A673 (cell line): ENCODE data around the gene IFITM5. TPM values are rescaled to one million over a fixed set of nuclear protein-coding genes. Genes with fewer than 3 reads are reported as not detected.

ENCODE experiments used
- BruUV-seq: library from RNA; stranded (reverse); fragments of 400-500 nt; replicated peaks from 2 replicates; lab custom pipeline; 2021; lab: Mats Ljungman, UMichigan
- CTCF ChIA-PET: fragments of 300-600 bp; sonication (Branson Sonifier 250); formaldehyde crosslinking; loops from one replicate; lab custom pipeline; 2022; ENCODE audit warnings: antibody characterized with exemption; lab: Charles Lee
- POLR2A ChIA-PET: fragments of 300-600 bp; sonication (Branson Sonifier 250); formaldehyde crosslinking; loops from one replicate; lab custom pipeline; 2022; ENCODE audit warnings: antibody characterized with exemption; ENCODE audit not compliant: low non-redundant PET; lab: Charles Lee
- DNase-seq: peaks from one replicate; pipeline ENCODE4 v3.0.0-alpha.2; 2015; ENCODE audit warnings: low spot score
- H3K27ac ChIP-seq: fragments of 200-600 bp; sonication (generic); 2 replicates; pipeline ENCODE4 v1.5.1; 2016; ENCODE audit warnings: mixed run types, low read depth, mild to moderate bottlenecking, mixed read lengths, antibody characterized with exemption, low read length; ENCODE audit not compliant: poor library complexity, severe bottlenecking
- H3K27me3 ChIP-seq: fragments of 200-600 bp; sonication (generic); replicated peaks from 2 replicates; pipeline ENCODE4 v1.6.1; 2017; ENCODE audit warnings: mixed run types, low read depth, mild to moderate bottlenecking, mixed read lengths, antibody characterized with exemption, low read length; ENCODE audit not compliant: insufficient read depth, poor library complexity
- H3K36me3 ChIP-seq: fragments of 200-600 bp; sonication (generic); 2 replicates; pipeline ENCODE4 v1.6.1; 2016; ENCODE audit warnings: mixed run types, mild to moderate bottlenecking, mixed read lengths, antibody characterized with exemption, low read length; ENCODE audit not compliant: insufficient read depth, poor library complexity, severe bottlenecking
- H3K4me1 ChIP-seq: fragments of 200-600 bp; sonication (generic); 2 replicates; pipeline ENCODE4 v1.6.1; 2017; ENCODE audit warnings: mixed run types, mild to moderate bottlenecking, mixed read lengths, antibody characterized with exemption, low read length; ENCODE audit not compliant: insufficient read depth, poor library complexity, severe bottlenecking
- H3K4me3 ChIP-seq: fragments of 200-600 bp; sonication (generic); 2 replicates; pipeline ENCODE4 v1.5.1; 2016; ENCODE audit warnings: low read depth, mixed run types, mild to moderate bottlenecking, mixed read lengths, low read length; ENCODE audit not compliant: poor library complexity, severe bottlenecking
- H3K9me3 ChIP-seq: fragments of 200-600 bp; sonication (generic); 2 replicates; pipeline ENCODE4 v1.6.1; 2016; ENCODE audit warnings: mixed run types, low read depth, mild to moderate bottlenecking, mixed read lengths, antibody characterized with exemption, low read length; ENCODE audit not compliant: poor library complexity, severe bottlenecking
- EZH2 ChIP-seq: fragments of 200-600 bp; sonication (generic); IDR thresholded peaks from 2 replicates; pipeline ENCODE4 v1.6.1; 2017; ENCODE audit warnings: borderline replicate concordance, low read depth, mild to moderate bottlenecking, mixed read lengths, antibody characterized with exemption, low read length; ENCODE audit not compliant: poor library complexity, severe bottlenecking
- intact Hi-C: fragments of 100-400 bp; cut with micrococcal nuclease; formaldehyde crosslinking; loops from one replicate; pipeline ENCODE4 v1.10.0; 2022; ENCODE audit not compliant: unreplicated experiment
- total RNA-seq: library from RNA; stranded (reverse); gene quantifications from 2 replicates; pipeline ENCODE4 v1.2.3, GENCODE V29; 2021
- TF ChIP-seq, protein P1 (sequence below): fragments of 300-800, 200-600 bp; sonication (generic); conservative IDR thresholded peaks from 2 replicates; pipeline ENCODE4 v1.5.1; 2017; ENCODE audit warnings: low read depth, mild to moderate bottlenecking, antibody characterized with exemption, low read length, moderate library complexity, mixed read lengths

The IFITM5 gene
- total RNA-seq, 1 experiment from 2014 or later, result not detected

DNA sequence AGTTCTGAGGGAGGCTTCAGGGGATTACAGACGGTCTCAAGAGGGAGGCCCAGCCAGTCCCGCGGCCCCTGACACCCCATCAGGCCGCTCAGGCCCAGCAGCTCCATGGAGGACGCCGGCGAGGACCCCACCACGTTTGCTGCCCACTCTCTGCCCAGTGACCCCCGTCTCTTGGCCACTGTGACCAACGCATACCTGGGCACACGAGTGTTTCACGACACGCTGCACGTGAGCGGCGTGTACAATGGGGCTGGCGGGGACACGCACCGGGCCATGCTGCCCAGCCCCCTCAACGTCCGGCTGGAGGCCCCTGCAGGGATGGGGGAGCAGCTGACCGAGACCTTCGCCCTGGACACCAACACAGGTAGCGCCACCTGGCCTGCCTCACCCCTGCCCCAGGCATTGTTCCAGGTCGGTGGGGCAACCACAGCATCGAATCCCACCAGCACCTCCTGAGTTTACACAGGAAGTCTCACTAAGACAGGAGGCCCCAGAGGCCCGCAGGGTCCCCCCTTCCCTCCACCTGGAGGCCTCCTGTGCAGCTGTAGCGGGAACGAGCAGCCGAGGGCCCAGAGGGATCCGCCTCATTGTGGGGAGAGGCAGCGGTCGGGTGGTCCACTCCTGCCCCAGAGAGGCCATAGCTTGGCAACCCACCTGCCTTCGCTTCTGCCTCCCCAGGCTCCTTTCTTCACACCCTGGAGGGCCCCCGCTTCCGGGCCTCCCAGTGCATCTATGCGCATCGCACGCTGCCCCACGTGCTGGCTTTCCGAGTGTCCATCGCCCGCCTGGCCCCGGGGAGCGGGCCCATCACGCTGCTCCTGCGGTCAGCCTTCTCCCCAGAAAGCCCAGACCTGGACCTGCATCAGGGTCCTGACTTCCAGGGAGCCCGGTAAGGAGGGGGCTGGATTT lies 9.4 kb downstream of the IFITM5 start:
- BruUV-seq, result no TSS peak
- H3K9me3 ChIP-seq, result no peaks in the 10 kb centered on the region
- no peak for DNase-seq
- intact Hi-C loops, result no loop called here
- no peaks in the 10 kb centered on the region for H3K27me3 ChIP-seq
- ChIA-PET CTCF (no interaction called here), POLR2A (no interaction called here)
- peaks cover 6% of the 10 kb centered on the region for H3K4me1 ChIP-seq
- H3K4me3 ChIP-seq, result peak overlapping the region; percentile 58
- TF ChIP-seq, protein P1, sequence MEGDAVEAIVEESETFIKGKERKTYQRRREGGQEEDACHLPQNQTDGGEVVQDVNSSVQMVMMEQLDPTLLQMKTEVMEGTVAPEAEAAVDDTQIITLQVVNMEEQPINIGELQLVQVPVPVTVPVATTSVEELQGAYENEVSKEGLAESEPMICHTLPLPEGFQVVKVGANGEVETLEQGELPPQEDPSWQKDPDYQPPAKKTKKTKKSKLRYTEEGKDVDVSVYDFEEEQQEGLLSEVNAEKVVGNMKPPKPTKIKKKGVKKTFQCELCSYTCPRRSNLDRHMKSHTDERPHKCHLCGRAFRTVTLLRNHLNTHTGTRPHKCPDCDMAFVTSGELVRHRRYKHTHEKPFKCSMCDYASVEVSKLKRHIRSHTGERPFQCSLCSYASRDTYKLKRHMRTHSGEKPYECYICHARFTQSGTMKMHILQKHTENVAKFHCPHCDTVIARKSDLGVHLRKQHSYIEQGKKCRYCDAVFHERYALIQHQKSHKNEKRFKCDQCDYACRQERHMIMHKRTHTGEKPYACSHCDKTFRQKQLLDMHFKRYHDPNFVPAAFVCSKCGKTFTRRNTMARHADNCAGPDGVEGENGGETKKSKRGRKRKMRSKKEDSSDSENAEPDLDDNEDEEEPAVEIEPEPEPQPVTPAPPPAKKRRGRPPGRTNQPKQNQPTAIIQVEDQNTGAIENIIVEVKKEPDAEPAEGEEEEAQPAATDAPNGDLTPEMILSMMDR, result no peak
- TF ChIP-seq EZH2, result no peak
- H3K36me3 ChIP-seq, result no peaks in the 10 kb centered on the region
- peak overlapping the region; percentile 42 for H3K27ac ChIP-seq

DNA sequence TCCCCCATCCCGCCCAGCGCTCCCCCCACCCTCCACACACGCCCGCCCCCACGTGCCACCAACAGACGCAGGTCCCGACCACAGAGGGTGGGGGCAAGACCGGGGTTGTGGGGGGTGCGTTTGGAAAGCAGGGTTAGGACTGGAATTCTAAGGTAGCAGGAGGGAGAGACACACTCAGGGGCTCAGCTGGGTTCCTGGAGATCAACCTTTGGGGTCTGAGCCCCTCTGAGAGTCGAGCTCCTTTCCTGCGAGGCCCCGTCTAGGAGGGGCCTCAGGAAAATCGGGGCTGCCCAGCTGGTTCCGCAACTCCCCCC lies 10.0 kb downstream of the IFITM5 start:
- CTCF ChIA-PET, result no interaction called here
- Histone ChIP-seq H3K27ac (peak overlapping the region; percentile 42), H3K27me3 (no peaks in the 10 kb centered on the region), H3K36me3 (no peaks in the 10 kb centered on the region), H3K4me1 (peaks cover 6% of the 10 kb centered on the region), H3K9me3 (no peaks in the 10 kb centered on the region), H3K4me3 (peak overlapping the region; percentile 58)
- POLR2A ChIA-PET, result no interaction called here
- DNase-seq, result no peak
- no TSS peak for BruUV-seq
- TF ChIP-seq EZH2, result no peak
- TF ChIP-seq, protein P1, result no peak
- intact Hi-C loops, result no loop called here

DNA sequence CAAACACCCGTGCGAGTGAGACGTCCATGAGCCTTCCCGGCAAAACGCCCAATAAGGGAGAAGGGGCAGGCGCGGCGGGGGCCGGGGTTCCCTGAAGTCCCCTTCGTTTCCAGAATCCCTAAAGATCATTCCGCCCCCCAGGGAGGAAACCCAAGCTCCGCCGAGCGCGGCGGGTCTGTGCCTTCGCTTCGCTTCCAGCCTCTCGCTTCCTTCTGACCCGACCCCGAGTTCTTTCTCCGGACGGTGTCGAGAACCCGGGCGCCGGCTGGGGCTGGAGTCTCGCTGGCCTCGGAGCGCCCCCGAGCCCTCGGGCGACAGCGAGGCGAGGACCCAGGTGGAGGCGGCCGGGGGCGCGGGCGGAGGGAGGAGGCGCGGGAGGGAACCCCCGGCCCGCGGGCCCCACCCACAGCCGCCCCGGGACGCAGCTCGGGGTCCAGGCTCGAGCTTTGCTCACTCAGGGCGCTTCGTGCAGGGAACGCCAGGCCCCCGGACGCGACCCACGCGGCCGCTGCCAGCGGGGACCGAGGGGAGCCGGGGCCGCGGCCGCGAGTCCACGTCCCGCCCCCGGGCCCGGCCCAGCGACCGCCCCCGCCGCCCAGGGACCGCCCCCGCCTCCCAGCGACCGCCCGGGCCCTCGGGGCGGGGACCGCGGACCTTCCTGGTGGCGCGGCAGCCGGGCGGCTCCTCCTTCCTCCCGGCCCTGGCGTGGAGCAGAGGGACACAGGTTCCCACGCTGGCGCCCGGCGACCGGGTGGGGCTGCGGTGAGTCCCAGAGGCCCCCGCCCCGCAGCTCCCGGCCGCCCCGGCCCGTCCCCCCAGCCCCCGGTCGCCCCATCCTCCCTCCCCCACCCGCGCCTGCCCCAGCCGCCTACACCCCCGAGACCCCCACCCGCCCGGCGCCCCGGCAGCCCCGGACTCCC lies 10.6 kb downstream of the IFITM5 start, which contains the start of gene PGGHG:
PGGHG (plus strand) TSS at position 649 of the 920 bp plus-strand sequence. CDS start 691 bp downstream, outside the sequence.
- CTCF ChIA-PET, result no interaction called here
- intact Hi-C loops, result no loop called here
- BruUV-seq, result no TSS peak
- H3K9me3 ChIP-seq, result no peaks in the 10 kb centered on the region
- POLR2A ChIA-PET, result no interaction called here
- H3K4me1 ChIP-seq, result peaks cover 6% of the 10 kb centered on the region
- no peaks in the 10 kb centered on the region for H3K36me3 ChIP-seq
- peak; percentile 52 for DNase-seq
- no peaks in the 10 kb centered on the region for H3K27me3 ChIP-seq
- H3K4me3 ChIP-seq, result peak within 1 kb of the TSS; percentile 58
- peak within 1 kb of the TSS; percentile 47 for H3K27ac ChIP-seq
- TF ChIP-seq EZH2, result no peak
- TF ChIP-seq, protein P1, result no peak
